Fibroblast of the aortic adventitia (primary cell): Measurements from ENCODE around the gene LCN2. TPM values are rescaled to one million over a fixed set of nuclear protein-coding genes. Genes with fewer than 3 reads are reported as not detected.
A peak's percentile ranks its signal among the peaks of the same experiment; 100 is the strongest.

Experiments
- DNase-seq: peaks from one replicate; pipeline ENCODE4 v3.0.0-alpha.2; 2010; ENCODE audit warnings: low read depth
- H3K4me3 ChIP-seq: 2 replicates; pipeline ENCODE4 v1.5.1; 2011; ENCODE audit warnings: low read depth, mild to moderate bottlenecking, control low read depth, low read length, moderate library complexity
- total RNA-seq: library from RNA; depleted of rRNA; stranded (reverse); fragments of >200 nt; gene quantifications from 2 replicates; pipeline ENCODE4 v1.2.3, GENCODE V29; 2012; ENCODE audit warnings: low replicate concordance
- TF ChIP-seq, protein P1 (sequence below): IDR thresholded peaks from 2 replicates; pipeline ENCODE4 v1.5.1; 2011; ENCODE audit warnings: mild to moderate bottlenecking, low read length, control low read depth, inconsistent platforms; ENCODE audit not compliant: insufficient read depth

Gene LCN2
- total RNA-seq, 1 donor = not detected

DNA sequence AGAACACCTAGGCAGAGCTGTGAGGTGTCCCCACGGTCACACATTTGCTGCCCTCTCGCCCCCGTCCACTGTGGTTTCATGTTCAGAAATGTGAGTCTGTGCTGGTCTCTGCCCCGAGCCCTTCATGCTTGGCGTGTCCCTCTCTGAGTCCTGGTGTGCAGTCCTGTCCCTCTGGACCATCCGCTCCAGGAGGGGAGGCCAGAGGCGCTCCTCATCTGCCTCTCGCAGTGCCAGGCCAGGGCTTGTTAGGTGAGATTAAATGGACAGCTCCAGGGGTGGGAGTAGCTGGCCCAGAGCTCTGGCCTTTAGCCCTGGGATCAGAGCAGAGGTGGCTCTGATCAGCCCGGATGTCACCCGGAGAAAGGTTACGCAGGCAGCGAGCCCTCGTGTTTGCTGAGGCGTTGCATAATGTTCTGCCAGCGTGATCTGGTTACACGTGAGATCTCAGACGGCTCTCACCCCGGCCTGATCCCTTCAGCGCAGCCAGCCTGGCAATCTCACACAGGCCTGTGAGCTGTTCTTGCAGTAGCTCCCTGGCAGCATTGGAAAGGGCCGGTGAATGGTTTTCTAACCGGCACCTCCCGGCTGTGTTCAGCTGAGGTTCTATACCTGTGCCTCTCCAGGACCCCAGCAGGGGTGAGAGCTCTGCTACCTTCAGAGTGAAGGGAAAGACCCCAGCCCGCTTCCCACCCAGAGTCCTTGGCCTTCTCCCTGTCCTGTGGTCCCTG, 46.2 kb upstream of the LCN2 start:
- TF ChIP-seq, protein P1, sequence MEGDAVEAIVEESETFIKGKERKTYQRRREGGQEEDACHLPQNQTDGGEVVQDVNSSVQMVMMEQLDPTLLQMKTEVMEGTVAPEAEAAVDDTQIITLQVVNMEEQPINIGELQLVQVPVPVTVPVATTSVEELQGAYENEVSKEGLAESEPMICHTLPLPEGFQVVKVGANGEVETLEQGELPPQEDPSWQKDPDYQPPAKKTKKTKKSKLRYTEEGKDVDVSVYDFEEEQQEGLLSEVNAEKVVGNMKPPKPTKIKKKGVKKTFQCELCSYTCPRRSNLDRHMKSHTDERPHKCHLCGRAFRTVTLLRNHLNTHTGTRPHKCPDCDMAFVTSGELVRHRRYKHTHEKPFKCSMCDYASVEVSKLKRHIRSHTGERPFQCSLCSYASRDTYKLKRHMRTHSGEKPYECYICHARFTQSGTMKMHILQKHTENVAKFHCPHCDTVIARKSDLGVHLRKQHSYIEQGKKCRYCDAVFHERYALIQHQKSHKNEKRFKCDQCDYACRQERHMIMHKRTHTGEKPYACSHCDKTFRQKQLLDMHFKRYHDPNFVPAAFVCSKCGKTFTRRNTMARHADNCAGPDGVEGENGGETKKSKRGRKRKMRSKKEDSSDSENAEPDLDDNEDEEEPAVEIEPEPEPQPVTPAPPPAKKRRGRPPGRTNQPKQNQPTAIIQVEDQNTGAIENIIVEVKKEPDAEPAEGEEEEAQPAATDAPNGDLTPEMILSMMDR = no peak
- no peak for DNase-seq
- H3K4me3 ChIP-seq = no peak overlapping the region

GRCh38 chr9:128103589-128103962, 45.7 kb upstream of the LCN2 start:
- TF ChIP-seq, protein P1 = peak; percentile 10
- no peak overlapping the region for H3K4me3 ChIP-seq
- no peak for DNase-seq

- DNase-seq = peak; percentile 47
- TF ChIP-seq, protein P1 = no peak
- H3K4me3 ChIP-seq = no peak overlapping the region
Observed at GRCh38 chr9:128104171-128104618, 45.1 kb upstream of the LCN2 start.

DNA sequence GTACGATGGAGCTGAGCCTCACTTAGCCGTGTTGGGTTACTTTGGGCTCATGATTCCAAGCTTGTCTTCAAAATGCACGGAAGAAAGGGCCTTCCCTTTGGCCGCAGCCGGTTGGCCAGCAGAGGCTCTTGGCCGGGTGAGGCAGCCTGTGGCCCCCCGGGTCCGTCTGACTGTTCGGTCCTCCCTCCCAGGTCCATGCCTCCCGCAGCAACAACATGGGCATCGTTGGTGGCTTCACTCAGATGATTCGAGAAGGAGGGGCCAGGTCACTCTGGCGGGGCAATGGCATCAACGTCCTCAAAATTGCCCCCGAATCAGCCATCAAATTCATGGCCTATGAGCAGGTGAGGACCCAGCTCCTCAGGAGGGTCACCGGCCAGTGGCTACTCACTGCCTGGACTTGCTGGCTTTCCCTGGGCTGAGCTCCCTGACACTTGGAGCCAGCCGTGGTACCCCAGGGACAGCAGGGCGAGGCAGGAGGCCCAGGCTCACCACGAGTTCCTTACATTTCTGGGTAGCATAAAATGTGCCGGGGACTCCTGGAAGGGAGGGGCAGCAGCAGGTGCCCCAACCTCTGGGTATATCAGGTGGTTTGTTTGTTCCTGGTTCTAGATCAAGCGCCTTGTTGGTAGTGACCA, 43.6 kb upstream of the LCN2 start:
- no peak for DNase-seq
- TF ChIP-seq, protein P1 = no peak
- no peak overlapping the region for H3K4me3 ChIP-seq

GRCh38 chr9:128106181-128106939, 42.9 kb upstream of the LCN2 start:
- no peak for DNase-seq
- H3K4me3 ChIP-seq = no peak overlapping the region
- TF ChIP-seq, protein P1 = no peak

DNA sequence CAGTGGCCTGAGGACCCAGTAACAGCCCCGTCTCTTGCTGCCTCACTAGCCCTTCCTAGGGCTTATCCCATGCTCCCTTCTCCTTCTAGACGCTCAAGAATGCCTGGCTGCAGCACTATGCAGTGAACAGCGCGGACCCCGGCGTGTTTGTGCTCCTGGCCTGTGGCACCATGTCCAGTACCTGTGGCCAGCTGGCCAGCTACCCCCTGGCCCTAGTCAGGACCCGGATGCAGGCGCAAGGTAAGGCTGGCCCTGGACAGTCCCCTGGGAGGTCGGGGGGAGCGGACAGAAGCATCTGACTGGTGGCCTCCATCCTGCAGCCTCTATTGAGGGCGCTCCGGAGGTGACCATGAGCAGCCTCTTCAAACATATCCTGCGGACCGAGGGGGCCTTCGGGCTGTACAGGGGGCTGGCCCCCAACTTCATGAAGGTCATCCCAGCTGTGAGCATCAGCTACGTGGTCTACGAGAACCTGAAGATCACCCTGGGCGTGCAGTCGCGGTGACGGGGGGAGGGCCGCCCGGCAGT, 42.2 kb upstream of the LCN2 start:
- TF ChIP-seq, protein P1 = no peak
- no peak for DNase-seq
- no peak overlapping the region for H3K4me3 ChIP-seq
